IMR-90 (cell line): ENCODE data around the gene AXIN1. TPM values are rescaled to one million over a fixed set of nuclear protein-coding genes. Genes with fewer than 3 reads are reported as not detected.

Source experiments
- ATAC-seq: fragments of 200-7000 bp; cut with Tn5 transposase; 2 replicates; pipeline ENCODE4 v1.9.1; 2020; ENCODE audit warnings: low read depth, mild to moderate bottlenecking, moderate library complexity
- BruUV-seq: library from RNA; stranded (reverse); fragments of 400-500 nt; replicated peaks from 2 replicates; lab custom pipeline; 2021; lab: Mats Ljungman, UMichigan
- CTCF ChIA-PET: fragments of 300-600 bp; formaldehyde crosslinking; extraction: SDS; loops from one replicate; lab custom pipeline; 2021; ENCODE audit warnings: antibody characterized with exemption; lab: Yijun Ruan, JAX
- POLR2A ChIA-PET: fragments of 300-600 bp; sonication (Branson Sonifier 250); formaldehyde crosslinking; loops from one replicate; lab custom pipeline; 2022; ENCODE audit warnings: antibody characterized with exemption; ENCODE audit not compliant: unreplicated experiment; lab: Charles Lee
- DNase-seq: peaks from one replicate; pipeline ENCODE4 v3.0.0; 2013
- H2AFZ ChIP-seq: replicated peaks from 2 replicates; pipeline ENCODE3; 2013; ENCODE audit warnings: low read length, mild to moderate bottlenecking; ENCODE audit not compliant: poor library complexity
- H2AK5ac ChIP-seq: 2 replicates; pipeline ENCODE4 v1.6.1; 2013; ENCODE audit warnings: low read depth, low read length, inconsistent platforms
- H2AK9ac ChIP-seq: replicated peaks from 2 replicates; pipeline ENCODE3; 2013; ENCODE audit warnings: mild to moderate bottlenecking, low read depth, low read length, moderate library complexity; ENCODE audit not compliant: poor library complexity
- H2BK120ac ChIP-seq: 2 replicates; pipeline ENCODE4 v1.6.1; 2013; ENCODE audit warnings: low read depth, low read length, inconsistent platforms
- H2BK15ac ChIP-seq: 3 replicates; pipeline ENCODE4 v1.6.1; 2013; ENCODE audit warnings: low read depth, low read length, inconsistent platforms
- H2BK20ac ChIP-seq: 2 replicates; pipeline ENCODE4 v1.6.1; 2013; ENCODE audit warnings: low read depth, mild to moderate bottlenecking, inconsistent platforms, low read length, moderate library complexity
- H2BK5ac ChIP-seq: 2 replicates; pipeline ENCODE4 v1.6.1; 2013; ENCODE audit warnings: mild to moderate bottlenecking, low read depth, low read length, inconsistent platforms; ENCODE audit not compliant: poor library complexity, severe bottlenecking
- H3K14ac ChIP-seq: replicated peaks from 2 replicates; pipeline ENCODE4 v1.6.1; 2013; ENCODE audit warnings: low read depth, low read length, inconsistent platforms
- H3K18ac ChIP-seq: 2 replicates; pipeline ENCODE4 v1.6.1; 2013; ENCODE audit warnings: low read depth, low read length, control low read depth
- H3K23ac ChIP-seq: 2 replicates; pipeline ENCODE4 v1.6.1; 2013; ENCODE audit warnings: low read depth, low read length, inconsistent platforms
- H3K27ac ChIP-seq: 2 replicates; pipeline ENCODE4 v1.5.1; 2013; ENCODE audit warnings: mild to moderate bottlenecking, control low read depth, low read length; ENCODE audit not compliant: insufficient read depth
- H3K27me3 ChIP-seq: 2 replicates; pipeline ENCODE4 v1.6.1; 2013; ENCODE audit warnings: low read length; ENCODE audit not compliant: control insufficient read depth, insufficient read depth
- H3K36me3 ChIP-seq: 2 replicates; pipeline ENCODE4 v1.6.1; 2013; ENCODE audit warnings: low read length, mixed read lengths; ENCODE audit not compliant: control insufficient read depth, insufficient read depth
- H3K4ac ChIP-seq: 2 replicates; pipeline ENCODE4 v1.6.1; 2013; ENCODE audit warnings: low read depth, low read length, inconsistent platforms
- H3K4me1 ChIP-seq: 2 replicates; pipeline ENCODE4 v1.6.1; 2013; ENCODE audit warnings: low read length, mixed read lengths; ENCODE audit not compliant: control insufficient read depth, insufficient read depth
- H3K4me2 ChIP-seq: 2 replicates; pipeline ENCODE4 v1.6.1; 2013; ENCODE audit warnings: low read depth, mild to moderate bottlenecking, control low read depth, low read length, moderate library complexity
- H3K4me3 ChIP-seq: 2 replicates; pipeline ENCODE4 v1.5.1; 2013; ENCODE audit warnings: low read depth, mild to moderate bottlenecking, control low read depth, low read length, moderate library complexity; ENCODE audit not compliant: insufficient read depth
- H3K56ac ChIP-seq: 2 replicates; pipeline ENCODE4 v1.6.1; 2013; ENCODE audit warnings: low read length, inconsistent platforms; ENCODE audit not compliant: insufficient read depth; ENCODE audit errors: extremely low read depth
- H3K79me1 ChIP-seq, 2 experiments: 2 replicates each; pipeline ENCODE4 v1.6.1; 2013; ENCODE audit warnings: low read length in 2 of 2, inconsistent platforms in 1 of 2, low read depth in 1 of 2
- H3K9ac ChIP-seq: 2 replicates; pipeline ENCODE4 v1.6.1; 2013; ENCODE audit warnings: low read depth, low read length, control low read depth
- H3K9me1 ChIP-seq: 2 replicates; pipeline ENCODE4 v1.6.1; 2013; ENCODE audit warnings: low read length, inconsistent platforms; ENCODE audit not compliant: insufficient read depth
- H3K9me3 ChIP-seq: 2 replicates; pipeline ENCODE4 v1.6.1; 2013; ENCODE audit warnings: low read length; ENCODE audit not compliant: control insufficient read depth, insufficient read depth
- H4K20me1 ChIP-seq: 2 replicates; pipeline ENCODE4 v1.6.1; 2013; ENCODE audit warnings: low read length, inconsistent platforms; ENCODE audit not compliant: insufficient read depth
- H4K5ac ChIP-seq: 2 replicates; pipeline ENCODE4 v1.6.1; 2013; ENCODE audit warnings: mild to moderate bottlenecking, low read depth, low read length, control low read depth
- H4K8ac ChIP-seq, 2 experiments: 2 replicates each; pipeline ENCODE4 v1.6.1; 2013; ENCODE audit warnings: low read depth in 2 of 2, low read length in 2 of 2, control low read depth in 1 of 2, inconsistent platforms in 1 of 2
- H4K91ac ChIP-seq: 2 replicates; pipeline ENCODE4 v1.6.1; 2013; ENCODE audit warnings: low read depth, low read length, inconsistent platforms; ENCODE audit not compliant: insufficient read depth
- MXI1 ChIP-seq: IDR thresholded peaks from 2 replicates; pipeline ENCODE4 v1.6.1; 2012; ENCODE audit warnings: low read depth, mild to moderate bottlenecking, low read length, moderate library complexity, borderline replicate concordance
- RCOR1 ChIP-seq: IDR thresholded peaks from 2 replicates; pipeline ENCODE4 v1.6.1; 2012; ENCODE audit warnings: mild to moderate bottlenecking, low read length, improper control_type of control experiment; ENCODE audit not compliant: insufficient replicate concordance
- RFX5 ChIP-seq: IDR thresholded peaks from 2 replicates; pipeline ENCODE4 v1.8.0; 2012; ENCODE audit warnings: low read depth, mild to moderate bottlenecking, low read length, moderate library complexity
- WGBS, 2 experiments: methylation state at CpG; one replicate each; pipeline versions ENCODE4 v1.1.5 to v1.1.7; 2013; ENCODE audit warnings: missing lambda C conversion rate in 2 of 2; ENCODE audit not compliant: insufficient read length in 1 of 2; ENCODE audit errors: extremely low coverage in 2 of 2; 5-methylcytosine and 5-hydroxymethylcytosine counted together
- dilution Hi-C: fragments of 300-500 bp; cut with HindIII; formaldehyde crosslinking; loops from one replicate; pipeline ENCODE4 v1.14.3; 2018; ENCODE audit warnings: low sequenced_read_pairs; ENCODE audit not compliant: unreplicated experiment
- in situ Hi-C: fragments of 300-500 bp; cut with MboI; formaldehyde crosslinking; loops from 3 replicates; pipeline ENCODE4 v1.14.3; 2019; ENCODE audit warnings: low sequenced_read_pairs, inconsistent platforms, mixed read lengths
- intact Hi-C: fragments of 100-400 bp; cut with micrococcal nuclease; formaldehyde crosslinking; loops from 2 replicates; pipeline ENCODE4 v1.10.0; 2022
- polyA plus RNA-seq, 3 experiments: library from polyadenylated mRNA; depleted of rRNA; stranded (reverse); fragments of >200 nt; gene quantifications; 2 replicates each; pipeline ENCODE4 v1.2.3, GENCODE V29; 2012; ENCODE audit warnings: low replicate concordance in 1 of 3
- total RNA-seq: library from RNA; depleted of rRNA; stranded (reverse); fragments of >200 nt; gene quantifications from 2 replicates; pipeline ENCODE4 v1.2.3, GENCODE V29; 2012

Gene AXIN1
- total and polyA plus RNA-seq, 2 of the 4 experiments (the other 2 are of a cell fraction), result 10.9 to 14.2 TPM

DNA sequence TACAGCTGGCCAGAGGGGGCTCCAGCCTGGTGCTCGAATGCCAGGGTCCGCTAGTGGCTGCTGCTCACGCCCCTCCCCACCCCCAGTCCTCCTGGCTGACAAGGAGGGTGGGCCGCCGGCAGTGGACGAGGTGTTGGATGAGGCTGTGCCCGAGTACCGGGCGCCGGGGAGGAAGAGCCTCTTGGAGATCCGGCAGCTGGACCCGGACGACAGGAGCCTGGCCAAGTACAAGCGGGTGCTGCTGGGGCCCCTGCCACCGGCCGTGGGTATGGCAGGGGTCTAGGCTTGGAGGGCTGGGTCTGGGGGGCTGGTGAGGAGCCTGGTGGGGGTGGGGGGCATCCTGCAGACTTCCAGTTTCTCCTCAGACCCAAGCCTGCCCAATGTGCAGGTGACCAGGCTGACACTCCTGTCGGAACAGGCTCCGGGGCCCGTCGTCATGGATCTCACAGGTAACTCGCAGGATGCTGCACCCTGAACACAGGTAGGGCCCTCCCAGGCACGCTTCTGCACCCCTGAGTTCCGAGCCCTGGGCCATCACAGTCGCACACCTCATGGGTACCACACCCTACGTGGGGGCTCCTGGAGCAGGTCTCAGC lies 70.8 kb downstream of the AXIN1 start:
- Histone ChIP-seq H3K9me1 (no peaks in the 10 kb centered on the region), H2BK120ac (no peak overlapping the region), H2BK5ac (no peak overlapping the region), H3K9ac (no peak overlapping the region), H3K79me1 (no peaks in the 10 kb centered on the region), H3K4me1 (no peaks in the 10 kb centered on the region), H4K20me1 (no peaks in the 10 kb centered on the region; the same call in 1 of the 2 replicates), H2AK5ac (no peak overlapping the region), H3K18ac (no peak overlapping the region), H3K27ac (no peak overlapping the region), H4K8ac (no peak overlapping the region), H3K23ac (no peak overlapping the region), H4K5ac (no peak overlapping the region), H3K4me2 (no peak overlapping the region), H3K9me3 (no peaks in the 10 kb centered on the region), H2AFZ (peak overlapping the region; percentile 63), H3K14ac (no peak overlapping the region), H2BK20ac (no peak overlapping the region), H3K56ac (no peak overlapping the region), H3K4ac (no peak overlapping the region), H3K4me3 (no peak overlapping the region), H4K91ac (no peak overlapping the region), H2BK15ac (no peak overlapping the region), H3K27me3 (peaks cover 32% of the 10 kb centered on the region), H2AK9ac (no peak overlapping the region), H3K36me3 (peaks cover 5% of the 10 kb centered on the region; the same call in 1 of the 2 replicates)
- ChIA-PET POLR2A (no interaction called here), CTCF (no interaction called here)
- TF ChIP-seq RFX5, result no peak
- TF ChIP-seq RCOR1, result no peak
- no peak for TF ChIP-seq MXI1
- in situ Hi-C loops (no loop called here), intact Hi-C loops (no loop called here), dilution Hi-C loops (no loop called here)
- BruUV-seq, result no TSS peak
- ATAC-seq (no peak), DNase-seq (no peak)
- WGBS, 2 experiments, result 47% methylated on average over 13 of the region's 25 CpGs; no CpG with 5 or more reads in 1 of the 2 experiments
